SK-N-SH treated with all-trans-retinoic acid at 6 μM for 48 hours (cell line): ENCODE results near the gene SYAP1.

Experiments used
- ATAC-seq: fragments of 200-7000 bp; cut with Tn5 transposase; 3 replicates; pipeline ENCODE4 v1.9.1; 2020; ENCODE audit warnings: mild to moderate bottlenecking, moderate library complexity
- ARNTL ChIP-seq: fragments of 450-650 bp; formaldehyde crosslinking; IDR thresholded peaks from 2 replicates; pipeline ENCODE4 v1.5.0; 2020; ENCODE audit warnings: low read depth, mild to moderate bottlenecking, moderate library complexity, borderline replicate concordance
- BACH2 ChIP-seq: fragments of 250-450 bp; sonication (Bioruptor Pico); IDR thresholded peaks from 2 replicates; pipeline ENCODE4 v1.9.0; 2021; ENCODE audit warnings: mild to moderate bottlenecking, borderline replicate concordance
- CSDC2 ChIP-seq: fragments of 250-450 bp; sonication (Bioruptor Pico); IDR thresholded peaks from 2 replicates; pipeline ENCODE4 v1.5.0; 2020; ENCODE audit warnings: mild to moderate bottlenecking, moderate library complexity
- CSRNP3 ChIP-seq: fragments of 250-450 bp; sonication (Bioruptor Pico); IDR thresholded peaks from 2 replicates; pipeline ENCODE4 v1.5.1; 2021; ENCODE audit warnings: mild to moderate bottlenecking, moderate library complexity
- ESRRG ChIP-seq: fragments of 250-450 bp; sonication (Bioruptor Pico); IDR thresholded peaks from 2 replicates; pipeline ENCODE4 v1.6.1; 2021; ENCODE audit warnings: mild to moderate bottlenecking
- GLIS3 ChIP-seq: fragments of 250-450 bp; sonication (Bioruptor Pico); IDR thresholded peaks from 2 replicates; pipeline ENCODE4 v1.5.0; 2020; ENCODE audit warnings: mild to moderate bottlenecking, moderate library complexity
- ISL1 ChIP-seq: fragments of 250-450 bp; sonication (Bioruptor Pico); IDR thresholded peaks from 2 replicates; pipeline ENCODE4 v2.1.2; 2022; ENCODE audit warnings: mild to moderate bottlenecking, moderate library complexity
- OSR1 ChIP-seq: fragments of 250-450 bp; sonication (Bioruptor Pico); IDR thresholded peaks from 2 replicates; pipeline ENCODE4 v1.8.0; 2022; ENCODE audit warnings: moderate library complexity, mild to moderate bottlenecking, inconsistent platforms
- PATZ1 ChIP-seq: fragments of 250-450 bp; sonication (Bioruptor Pico); IDR thresholded peaks from 2 replicates; pipeline ENCODE4 v1.8.0; 2020; ENCODE audit warnings: mild to moderate bottlenecking, moderate library complexity, borderline replicate concordance
- RARB ChIP-seq: fragments of 250-450 bp; sonication (Bioruptor Pico); IDR thresholded peaks from 2 replicates; pipeline ENCODE4 v1.8.0; 2021; ENCODE audit warnings: mild to moderate bottlenecking, moderate library complexity
- SNAI2 ChIP-seq: fragments of 250-450 bp; sonication (Bioruptor Pico); IDR thresholded peaks from 2 replicates; pipeline ENCODE4 v1.5.0; 2020; ENCODE audit warnings: mild to moderate bottlenecking, moderate library complexity
- TCF4 ChIP-seq: fragments of 250-450 bp; sonication (Bioruptor Pico); IDR thresholded peaks from 2 replicates; pipeline ENCODE4 v1.8.0; 2021; ENCODE audit warnings: mild to moderate bottlenecking, moderate library complexity, borderline replicate concordance
- TOX ChIP-seq: fragments of 250-450 bp; sonication (Bioruptor Pico); IDR thresholded peaks from 2 replicates; pipeline ENCODE4 v1.8.0; 2021; ENCODE audit warnings: mild to moderate bottlenecking, moderate library complexity, borderline replicate concordance
- TSHZ2 ChIP-seq: fragments of 250-450 bp; sonication (Bioruptor Pico); IDR thresholded peaks from 2 replicates; pipeline ENCODE4 v1.5.0; 2020; ENCODE audit warnings: mild to moderate bottlenecking, moderate library complexity
- ZC3H10 ChIP-seq: fragments of 250-450 bp; sonication (Bioruptor Pico); IDR thresholded peaks from 2 replicates; pipeline ENCODE4 v1.5.1; 2021; ENCODE audit warnings: mild to moderate bottlenecking, moderate library complexity
- ZFP3 ChIP-seq: fragments of 250-450 bp; sonication (Bioruptor Pico); IDR thresholded peaks from 2 replicates; pipeline ENCODE4 v1.5.0; 2020; ENCODE audit warnings: mild to moderate bottlenecking, moderate library complexity
- ZFP30 ChIP-seq: fragments of 450-650 bp; formaldehyde crosslinking; IDR thresholded peaks from 2 replicates; pipeline ENCODE4 v1.5.0; 2022; ENCODE audit warnings: mild to moderate bottlenecking, moderate library complexity
- ZNF565 ChIP-seq: fragments of 450-650 bp; formaldehyde crosslinking; conservative IDR thresholded peaks from 2 replicates; pipeline ENCODE4 v1.5.0; 2020; ENCODE audit warnings: low read depth, mild to moderate bottlenecking, moderate library complexity
- ZNF70 ChIP-seq: fragments of 450-650 bp; formaldehyde crosslinking; IDR thresholded peaks from 2 replicates; pipeline ENCODE4 v1.5.0; 2020; ENCODE audit warnings: mild to moderate bottlenecking, moderate library complexity
- ZNF8 ChIP-seq: fragments of 450-650 bp; formaldehyde crosslinking; IDR thresholded peaks from 2 replicates; pipeline ENCODE4 v1.5.0; 2020; ENCODE audit warnings: mild to moderate bottlenecking, moderate library complexity
- TF ChIP-seq, protein P1 (sequence below): fragments of 250-450 bp; sonication (Bioruptor Pico); IDR thresholded peaks from 2 replicates; pipeline ENCODE4 v1.5.1; 2020; ENCODE audit warnings: low read depth, mild to moderate bottlenecking, moderate library complexity

Gene SYAP1

DNA sequence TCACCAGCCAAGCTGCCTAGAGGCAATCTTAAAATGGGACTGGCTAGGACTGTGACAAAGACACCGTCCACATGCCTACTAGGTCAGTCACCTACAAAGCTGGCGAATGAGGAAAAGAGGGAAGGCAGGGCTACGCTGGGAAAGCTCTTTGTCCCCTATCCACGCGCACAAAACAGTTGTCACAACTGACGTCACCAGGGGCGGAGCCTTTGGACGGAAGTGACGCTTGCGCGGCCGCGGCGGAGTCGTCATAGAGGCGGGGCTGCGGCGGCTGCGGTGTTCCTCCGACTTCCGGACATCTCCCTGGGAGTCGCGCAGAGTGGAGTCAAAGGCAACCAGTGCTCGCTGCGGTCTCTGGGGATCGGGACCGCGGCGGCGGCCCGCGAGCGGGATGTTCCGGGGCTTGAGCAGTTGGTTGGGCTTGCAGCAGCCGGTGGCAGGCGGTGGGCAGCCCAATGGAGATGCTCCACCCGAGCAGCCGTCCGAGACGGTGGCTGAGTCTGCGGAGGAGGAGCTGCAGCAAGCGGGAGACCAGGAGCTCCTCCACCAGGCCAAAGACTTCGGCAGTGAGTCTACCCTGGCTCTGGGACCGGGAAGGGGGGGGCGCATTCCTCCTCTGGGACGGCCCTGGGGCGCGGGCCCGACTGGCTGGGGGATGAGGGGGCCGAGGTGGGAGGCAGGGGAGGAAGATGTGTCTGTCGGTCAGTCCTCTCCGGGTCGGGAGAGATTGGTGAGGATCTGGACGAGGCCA, at the start of gene SYAP1:
SYAP1 (plus strand) TSS at position 279 of the 751 bp plus-strand sequence; CDS start at position 392, 113 bp downstream.
- ATAC-seq: peak; percentile 95
- no peak for TF ChIP-seq ZNF565
- TF ChIP-seq PATZ1 (CRISPR knock-in tag): peak; percentile 80; the same call in 1 of the 2 replicates

GRCh38 chrX:16671005-16671404, 48.4 kb upstream of the SYAP1 start:
- TF ChIP-seq CSRNP3 (no peak), PATZ1 (CRISPR knock-in tag) (no peak), ARNTL (CRISPR knock-in tag) (no peak), TCF4 (CRISPR knock-in tag) (no peak), RARB (no peak), ZFP3 (no peak), SNAI2 (CRISPR knock-in tag) (no peak), GLIS3 (CRISPR knock-in tag) (no peak), ZNF70 (no peak), TSHZ2 (CRISPR knock-in tag) (no peak)
- ATAC-seq: peak; percentile 92

DNA sequence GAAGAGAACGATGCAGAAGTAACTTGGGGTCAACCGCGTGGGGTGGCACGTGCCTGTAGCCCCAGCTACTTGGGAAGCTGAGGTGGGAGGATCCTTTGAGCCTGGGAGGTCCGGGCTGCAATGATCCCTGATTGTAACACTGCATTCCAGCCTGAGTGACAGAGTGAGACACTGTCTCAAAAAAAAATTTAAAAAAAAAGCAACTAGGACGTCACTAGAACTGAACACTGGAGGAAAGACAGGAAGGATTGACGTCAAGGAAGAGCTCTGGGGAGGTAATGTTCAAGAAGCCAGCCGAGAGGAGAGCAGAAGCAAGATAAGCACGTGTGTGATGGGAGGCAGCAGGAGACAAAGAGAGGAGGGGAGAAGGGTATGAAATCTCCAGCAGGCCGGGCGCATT, 40.7 kb upstream of the SYAP1 start:
- TF ChIP-seq CSDC2 (no peak), SNAI2 (CRISPR knock-in tag) (no peak), ZNF565 (no peak), TCF4 (CRISPR knock-in tag) (no peak), ZNF70 (no peak), ESRRG (no peak), ZFP30 (CRISPR knock-in tag) (no peak), ZFP3 (no peak), GLIS3 (CRISPR knock-in tag) (no peak), ZC3H10 (CRISPR knock-in tag) (no peak)
- TF ChIP-seq, protein P1, sequence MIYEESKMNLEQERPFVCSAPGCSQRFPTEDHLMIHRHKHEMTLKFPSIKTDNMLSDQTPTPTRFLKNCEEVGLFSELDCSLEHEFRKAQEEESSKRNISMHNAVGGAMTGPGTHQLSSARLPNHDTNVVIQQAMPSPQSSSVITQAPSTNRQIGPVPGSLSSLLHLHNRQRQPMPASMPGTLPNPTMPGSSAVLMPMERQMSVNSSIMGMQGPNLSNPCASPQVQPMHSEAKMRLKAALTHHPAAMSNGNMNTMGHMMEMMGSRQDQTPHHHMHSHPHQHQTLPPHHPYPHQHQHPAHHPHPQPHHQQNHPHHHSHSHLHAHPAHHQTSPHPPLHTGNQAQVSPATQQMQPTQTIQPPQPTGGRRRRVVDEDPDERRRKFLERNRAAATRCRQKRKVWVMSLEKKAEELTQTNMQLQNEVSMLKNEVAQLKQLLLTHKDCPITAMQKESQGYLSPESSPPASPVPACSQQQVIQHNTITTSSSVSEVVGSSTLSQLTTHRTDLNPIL (CRISPR knock-in tag): no peak
- ATAC-seq: no peak

GRCh38 chrX:16683007-16683664, 36.3 kb upstream of the SYAP1 start:
- ATAC-seq: no peak
- no peak for TF ChIP-seq TOX
- TF ChIP-seq ZNF8 (CRISPR knock-in tag): no peak
- TF ChIP-seq ZFP3: no peak
- no peak for TF ChIP-seq SNAI2 (CRISPR knock-in tag)
- no peak for TF ChIP-seq CSRNP3
- no peak for TF ChIP-seq CSDC2
- TF ChIP-seq BACH2: no peak
- no peak for TF ChIP-seq TCF4 (CRISPR knock-in tag)
- no peak for TF ChIP-seq RARB
- no peak for TF ChIP-seq OSR1 (CRISPR knock-in tag)
- no peak for TF ChIP-seq ZC3H10 (CRISPR knock-in tag)
- TF ChIP-seq ZNF70: no peak
- TF ChIP-seq, protein P1 (CRISPR knock-in tag): no peak
- no peak for TF ChIP-seq GLIS3 (CRISPR knock-in tag)
- TF ChIP-seq ZFP30 (CRISPR knock-in tag): no peak
- TF ChIP-seq ISL1 (CRISPR knock-in tag): no peak
- no peak for TF ChIP-seq ARNTL (CRISPR knock-in tag)
